Measurements from ENCODE around the gene LRP10. TPM values are rescaled to one million over a fixed set of nuclear protein-coding genes. Genes with fewer than 3 reads are reported as not detected.

LRP10 gene
- total and polyA plus RNA-seq, 2 of the 4 experiments (the other 2 are of a cell fraction): 25.1 to 118 TPM

DNA sequence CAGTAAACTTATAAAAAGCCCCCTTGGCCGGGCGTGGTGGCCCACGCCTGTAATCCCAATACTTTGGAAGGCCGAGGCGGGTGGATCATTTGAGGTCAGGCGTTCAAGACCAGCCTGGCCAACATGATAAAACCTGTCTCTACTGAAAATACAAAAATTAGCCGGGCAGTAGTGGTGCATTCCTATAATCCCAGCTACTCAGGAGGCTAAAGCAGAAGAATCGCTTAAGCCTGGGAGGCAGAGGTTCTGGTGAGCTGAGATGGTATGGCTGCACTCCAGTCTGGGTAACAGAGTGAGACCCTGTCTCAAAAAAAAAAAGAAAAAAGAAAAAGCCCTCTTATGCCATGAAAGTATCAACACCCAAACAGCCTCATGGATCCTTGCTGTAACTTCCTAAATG lies 54.0 kb downstream of the LRP10 start:
- Histone ChIP-seq H4K8ac (ENCODE audit: low read depth in 2 of 2, low read length in 2 of 2) (no peak overlapping the region), H3K23ac (ENCODE audit: low read depth, low read length) (no peak overlapping the region), H2AFZ (replicated peaks; ENCODE audit: low read length, poor library complexity) (no peak overlapping the region), H3K79me1 (ENCODE audit: low read depth in 1 of 2, low read length in 2 of 2) (peaks cover 7 to 53% of the 10 kb centered on the region in 2 experiments), H2BK120ac (ENCODE audit: low read depth, low read length) (no peak overlapping the region), H4K91ac (ENCODE audit: insufficient read depth, low read depth, low read length) (no peak overlapping the region), H2BK15ac (ENCODE audit: low read depth, low read length) (no peak overlapping the region), H3K27ac (ENCODE audit: insufficient read depth, low read length) (no peak overlapping the region), H3K27me3 (ENCODE audit: control insufficient read depth, insufficient read depth, low read length) (no peaks in the 10 kb centered on the region), H2BK20ac (ENCODE audit: low read depth, low read length) (no peak overlapping the region), H2BK5ac (ENCODE audit: low read depth, low read length, poor library complexity, severe bottlenecking) (no peak overlapping the region), H3K9me3 (ENCODE audit: control insufficient read depth, insufficient read depth, low read length) (no peaks in the 10 kb centered on the region), H2AK9ac (replicated peaks; ENCODE audit: low read depth, low read length, poor library complexity) (no peak overlapping the region), H3K4ac (ENCODE audit: low read depth, low read length) (no peak overlapping the region), H3K4me2 (ENCODE audit: low read depth, low read length) (no peak overlapping the region), H3K9me1 (ENCODE audit: insufficient read depth, low read length) (peaks cover 8% of the 10 kb centered on the region; the same call in 1 of the 2 replicates), H3K18ac (ENCODE audit: low read depth, low read length) (no peak overlapping the region), H4K20me1 (ENCODE audit: insufficient read depth, low read length) (no peaks in the 10 kb centered on the region), H3K4me3 (ENCODE audit: insufficient read depth, low read depth, low read length) (no peak overlapping the region), H3K36me3 (ENCODE audit: control insufficient read depth, insufficient read depth, low read length) (peaks cover 34% of the 10 kb centered on the region), H3K9ac (ENCODE audit: low read depth, low read length) (no peak overlapping the region), H3K56ac (ENCODE audit: extremely low read depth, insufficient read depth, low read length) (no peak overlapping the region), H3K4me1 (ENCODE audit: control insufficient read depth, insufficient read depth, low read length) (peaks cover 3% of the 10 kb centered on the region; the same call in 1 of the 2 replicates), H3K14ac (replicated peaks; ENCODE audit: low read depth, low read length) (no peak overlapping the region), H4K5ac (ENCODE audit: low read depth, low read length) (no peak overlapping the region), H2AK5ac (ENCODE audit: low read depth, low read length) (no peak overlapping the region)
- no TSS peak for BruUV-seq (replicated peaks)
- no CpG with 5 or more reads among the region's 8 CpGs for WGBS, 2 experiments (ENCODE audit: extremely low coverage in 2 of 2, insufficient read length in 1 of 2)
- POLR2A ChIA-PET (ENCODE audit: unreplicated experiment): no interaction called here
- no peak for DNase-seq
- no peak for ATAC-seq (ENCODE audit: low read depth)
- in situ Hi-C loops (cut with MboI; ENCODE audit: low sequenced_read_pairs): no loop called here
- CTCF ChIA-PET: no interaction called here
- intact Hi-C loops (cut with micrococcal nuclease): no loop called here
- dilution Hi-C loops (cut with HindIII; ENCODE audit: low sequenced_read_pairs, unreplicated experiment): no loop called here
- no peak for TF ChIP-seq NFE2L2 (IDR thresholded peaks at IDR 0.05; ENCODE audit: low read depth, low read length)
- TF ChIP-seq FOS (IDR thresholded peaks at IDR 0.05; ENCODE audit: low read depth, low read length): no peak
- TF ChIP-seq POLR2A (IDR thresholded peaks at IDR 0.05; ENCODE audit: low read depth, low read length): no peak
- TF ChIP-seq RFX5 (IDR thresholded peaks at IDR 0.05; ENCODE audit: low read depth, low read length): no peak
- TF ChIP-seq CHD1 (IDR thresholded peaks at IDR 0.05; ENCODE audit: low read depth, low read length): no peak
- TF ChIP-seq, protein P1, sequence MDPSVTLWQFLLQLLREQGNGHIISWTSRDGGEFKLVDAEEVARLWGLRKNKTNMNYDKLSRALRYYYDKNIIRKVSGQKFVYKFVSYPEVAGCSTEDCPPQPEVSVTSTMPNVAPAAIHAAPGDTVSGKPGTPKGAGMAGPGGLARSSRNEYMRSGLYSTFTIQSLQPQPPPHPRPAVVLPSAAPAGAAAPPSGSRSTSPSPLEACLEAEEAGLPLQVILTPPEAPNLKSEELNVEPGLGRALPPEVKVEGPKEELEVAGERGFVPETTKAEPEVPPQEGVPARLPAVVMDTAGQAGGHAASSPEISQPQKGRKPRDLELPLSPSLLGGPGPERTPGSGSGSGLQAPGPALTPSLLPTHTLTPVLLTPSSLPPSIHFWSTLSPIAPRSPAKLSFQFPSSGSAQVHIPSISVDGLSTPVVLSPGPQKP (IDR thresholded peaks at IDR 0.05; ENCODE audit: borderline replicate concordance, low read depth, low read length): no peak
- TF ChIP-seq, protein P2, sequence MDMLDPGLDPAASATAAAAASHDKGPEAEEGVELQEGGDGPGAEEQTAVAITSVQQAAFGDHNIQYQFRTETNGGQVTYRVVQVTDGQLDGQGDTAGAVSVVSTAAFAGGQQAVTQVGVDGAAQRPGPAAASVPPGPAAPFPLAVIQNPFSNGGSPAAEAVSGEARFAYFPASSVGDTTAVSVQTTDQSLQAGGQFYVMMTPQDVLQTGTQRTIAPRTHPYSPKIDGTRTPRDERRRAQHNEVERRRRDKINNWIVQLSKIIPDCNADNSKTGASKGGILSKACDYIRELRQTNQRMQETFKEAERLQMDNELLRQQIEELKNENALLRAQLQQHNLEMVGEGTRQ (IDR thresholded peaks at IDR 0.05; ENCODE audit: low read depth, low read length): no peak
- TF ChIP-seq BHLHE40 (IDR thresholded peaks at IDR 0.05; ENCODE audit: low read depth, low read length): no peak
- TF ChIP-seq MXI1 (IDR thresholded peaks at IDR 0.05; ENCODE audit: borderline replicate concordance, low read depth, low read length): no peak
- no peak for TF ChIP-seq MAFK (IDR thresholded peaks at IDR 0.05; ENCODE audit: low read depth, low read length)
- no peak for TF ChIP-seq CTCF (conservative IDR thresholded peaks at IDR 0.05; ENCODE audit: low read depth, low read length)
- TF ChIP-seq CEBPB (IDR thresholded peaks at IDR 0.05; ENCODE audit: low read depth, low read length): no peak
- TF ChIP-seq RAD21 (IDR thresholded peaks at IDR 0.05; ENCODE audit: low read length): no peak
- no peak for TF ChIP-seq RCOR1 (IDR thresholded peaks at IDR 0.05; ENCODE audit: insufficient replicate concordance, low read length)
- TF ChIP-seq SMC3 (IDR thresholded peaks at IDR 0.05; ENCODE audit: low read depth, low read length): no peak
- no peak for TF ChIP-seq MAZ (IDR thresholded peaks at IDR 0.05; ENCODE audit: borderline replicate concordance, low read depth, low read length)
